Measurements from ENCODE around the gene GAS7.

Gene GAS7

GRCh38 chr17:10200645-10201044 lies 2.2 kb upstream of the GAS7 start:
- no peak for DNase-seq (ENCODE audit: low spot score)

GRCh38 chr17:10200016-10200415 lies 1.6 kb upstream of the GAS7 start:
- no peak for DNase-seq (ENCODE audit: low spot score)

- DNase-seq (ENCODE audit: low spot score) = no peak
Measured at GRCh38 chr17:10197721-10198508, 491 bp downstream of the GAS7 start.

GRCh38 chr17:10197362-10197720 lies 1.1 kb downstream of the GAS7 start:
- DNase-seq (ENCODE audit: low spot score) = no peak

- DNase-seq (ENCODE audit: low spot score) = no peak
Measured at GRCh38 chr17:10196941-10197340, 1.5 kb downstream of the GAS7 start.

- DNase-seq (ENCODE audit: low spot score) = no peak
Measured at GRCh38 chr17:10196384-10196895, 2.0 kb downstream of the GAS7 start.

- DNase-seq (ENCODE audit: low spot score) = no peak
Measured at GRCh38 chr17:10195090-10195805, 3.2 kb downstream of the GAS7 start.

GRCh38 chr17:10193632-10194031 lies 4.8 kb downstream of the GAS7 start:
- DNase-seq (ENCODE audit: low spot score) = no peak

GRCh38 chr17:10192972-10193371 lies 5.4 kb downstream of the GAS7 start:
- DNase-seq (ENCODE audit: low spot score) = no peak

- no peak for DNase-seq (ENCODE audit: low spot score)
Measured at GRCh38 chr17:10192461-10192860, 5.9 kb downstream of the GAS7 start.

- DNase-seq (ENCODE audit: low spot score) = no peak
Measured at GRCh38 chr17:10187456-10187855, 10.9 kb downstream of the GAS7 start.

GRCh38 chr17:10186771-10187410 lies 11.5 kb downstream of the GAS7 start:
- DNase-seq (ENCODE audit: low spot score) = no peak

GRCh38 chr17:10183931-10184930 lies 14.2 kb downstream of the GAS7 start:
- DNase-seq (ENCODE audit: low spot score) = no peak

- no peak for DNase-seq (ENCODE audit: low spot score)
Measured at GRCh38 chr17:10182785-10183184, 15.6 kb downstream of the GAS7 start.

GRCh38 chr17:10178506-10178991 lies 19.9 kb downstream of the GAS7 start:
- DNase-seq (ENCODE audit: low spot score) = no peak

- DNase-seq (ENCODE audit: low spot score) = no peak
Measured at GRCh38 chr17:10177913-10178505, 20.4 kb downstream of the GAS7 start.

GRCh38 chr17:10177131-10177912 lies 21.1 kb downstream of the GAS7 start:
- DNase-seq (ENCODE audit: low spot score) = no peak

GRCh38 chr17:10173913-10174312 lies 24.5 kb downstream of the GAS7 start:
- DNase-seq (ENCODE audit: low spot score) = no peak

- DNase-seq (ENCODE audit: low spot score) = no peak
Measured at GRCh38 chr17:10172778-10173177, 25.6 kb downstream of the GAS7 start.

GRCh38 chr17:10172241-10172741 lies 26.1 kb downstream of the GAS7 start:
- no peak for DNase-seq (ENCODE audit: low spot score)

All from CD4-positive, alpha-beta T cell treated with Interleukin-2 at 100 ng/mL for 4 hours (primary cell).